Right lobe of liver (tissue), 4 donors: Measurements from ENCODE around the gene ZFAND2B.

Experiments
- POLR2A ChIP-seq: fragments of 450-650 bp; IDR thresholded peaks from one replicate; pipeline ENCODE4 v1.6.1; 2017; ENCODE audit warnings: antibody characterized with exemption, mild to moderate bottlenecking
- TF ChIP-seq, protein P1 (sequence below), 4 donors: fragments of 200-600 bp in 3 of 4; fragments of 450-650 bp in 1 of 4; IDR thresholded peaks; one replicate each; pipeline versions ENCODE4 v1.5.1 to v1.8.0; 2016 to 2022; ENCODE audit warnings: antibody characterized with exemption in 4 of 4, mild to moderate bottlenecking in 2 of 4
- donor health status: DM: no; HTN: no; CAD: no.
- donor health status: DM: no; HTN: no; CAD: no.
- donor health status: DM: no; HTN: yes; CAD: no.

DNA sequence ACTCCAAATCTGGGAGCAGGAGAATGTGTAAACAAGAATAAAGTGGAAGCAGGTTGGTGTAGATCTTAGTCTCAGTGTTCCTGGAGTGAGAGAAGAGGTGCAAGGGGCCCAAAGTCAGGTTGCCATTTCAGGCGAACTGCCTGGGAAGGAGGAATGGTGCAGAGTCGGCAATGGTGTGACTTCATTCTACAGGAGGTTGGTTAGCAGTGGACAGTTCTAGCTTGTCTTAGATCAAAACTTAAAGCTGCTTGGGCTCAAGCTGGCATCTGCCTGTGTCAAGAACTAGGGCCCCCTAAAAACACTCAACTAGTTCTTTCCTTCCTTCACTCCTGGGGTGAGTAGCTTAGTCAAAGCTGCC, 42.2 kb downstream of the ZFAND2B start:
- TF ChIP-seq, protein P1, sequence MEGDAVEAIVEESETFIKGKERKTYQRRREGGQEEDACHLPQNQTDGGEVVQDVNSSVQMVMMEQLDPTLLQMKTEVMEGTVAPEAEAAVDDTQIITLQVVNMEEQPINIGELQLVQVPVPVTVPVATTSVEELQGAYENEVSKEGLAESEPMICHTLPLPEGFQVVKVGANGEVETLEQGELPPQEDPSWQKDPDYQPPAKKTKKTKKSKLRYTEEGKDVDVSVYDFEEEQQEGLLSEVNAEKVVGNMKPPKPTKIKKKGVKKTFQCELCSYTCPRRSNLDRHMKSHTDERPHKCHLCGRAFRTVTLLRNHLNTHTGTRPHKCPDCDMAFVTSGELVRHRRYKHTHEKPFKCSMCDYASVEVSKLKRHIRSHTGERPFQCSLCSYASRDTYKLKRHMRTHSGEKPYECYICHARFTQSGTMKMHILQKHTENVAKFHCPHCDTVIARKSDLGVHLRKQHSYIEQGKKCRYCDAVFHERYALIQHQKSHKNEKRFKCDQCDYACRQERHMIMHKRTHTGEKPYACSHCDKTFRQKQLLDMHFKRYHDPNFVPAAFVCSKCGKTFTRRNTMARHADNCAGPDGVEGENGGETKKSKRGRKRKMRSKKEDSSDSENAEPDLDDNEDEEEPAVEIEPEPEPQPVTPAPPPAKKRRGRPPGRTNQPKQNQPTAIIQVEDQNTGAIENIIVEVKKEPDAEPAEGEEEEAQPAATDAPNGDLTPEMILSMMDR (IDR thresholded peaks at IDR 0.05): no peak
- no peak for TF ChIP-seq POLR2A
